Endothelial cell of umbilical vein (primary cell): ENCODE data around the gene AMFR. TPM values are rescaled to one million over a fixed set of nuclear protein-coding genes. Genes with fewer than 3 reads are reported as not detected.

Source experiments
- BruUV-seq: library from RNA; stranded (reverse); fragments of 400-500 nt; replicated peaks from 2 replicates; lab custom pipeline; 2021; lab: Mats Ljungman, UMichigan
- CTCF ChIA-PET: fragments of 300-600, 350-600 bp; sonication (Branson Sonifier 250); formaldehyde crosslinking; loops from one replicate; lab custom pipeline; 2021; ENCODE audit warnings: antibody characterized with exemption, inconsistent platforms; lab: Charles Lee
- POLR2A ChIA-PET: fragments of 300-600, 350-600 bp; sonication (Branson Sonifier 250); formaldehyde crosslinking; loops from one replicate; lab custom pipeline; 2021; ENCODE audit warnings: antibody characterized with exemption, inconsistent platforms; lab: Charles Lee
- DNase-seq: peaks from one replicate; pipeline ENCODE4 v3.0.0-alpha.2; 2011; ENCODE audit warnings: low read depth, low spot score
- FAIRE-seq: peaks from 2 replicates; lab custom pipeline; 2011; peaks lifted over from hg19 to GRCh38; lab: Jason Lieb, UNC
- H2AFZ ChIP-seq: 2 replicates; pipeline ENCODE4 v1.6.0; 2012; ENCODE audit warnings: low read depth, low read length, control low read depth, inconsistent platforms
- H3K27ac ChIP-seq: 2 replicates; pipeline ENCODE4 v1.5.1; 2011; ENCODE audit warnings: low read depth, mild to moderate bottlenecking, control low read depth, low read length, moderate library complexity; ENCODE audit not compliant: insufficient read depth
- H3K27me3 ChIP-seq, 2 experiments: 2 replicates each; pipeline versions ENCODE4 v1.6.0 to v1.6.1; 2011; ENCODE audit warnings: low read length in 2 of 2, mixed read lengths in 1 of 2; ENCODE audit not compliant: control insufficient read depth in 2 of 2, insufficient read depth in 2 of 2
- H3K36me3 ChIP-seq, 2 experiments: 2 replicates in 1 of 2; 3 replicates in 1 of 2; pipeline ENCODE4 v1.5.1; 2011; ENCODE audit warnings: low read length in 2 of 2, mild to moderate bottlenecking in 1 of 2, moderate library complexity in 1 of 2; ENCODE audit not compliant: control insufficient read depth in 2 of 2, insufficient read depth in 2 of 2; ENCODE audit errors: extremely low read depth in 1 of 2
- H3K4me1 ChIP-seq: 3 replicates; pipeline ENCODE4 v1.5.1; 2011; ENCODE audit warnings: mild to moderate bottlenecking, low read length; ENCODE audit not compliant: control insufficient read depth, insufficient read depth; ENCODE audit errors: extremely low read depth
- H3K4me2 ChIP-seq: 2 replicates; pipeline ENCODE4 v1.6.1; 2011; ENCODE audit warnings: low read length, control low read depth, mixed read lengths; ENCODE audit not compliant: insufficient read depth
- H3K4me3 ChIP-seq, 3 experiments: fragments of 200-600 bp in 1 of 3; sonication (generic), shearing (Covaris generic) in 1 of 3; replicated peaks in 1 of 3; 2 replicates each; pipeline ENCODE4 v1.5.1; 2011 to 2016; ENCODE audit warnings: control low read depth in 3 of 3, low read length in 3 of 3, mild to moderate bottlenecking in 2 of 3, inconsistent platforms in 1 of 3, low read depth in 1 of 3, moderate library complexity in 1 of 3; ENCODE audit not compliant: insufficient read depth in 1 of 3
- H3K79me2 ChIP-seq: 2 replicates; pipeline ENCODE4 v1.6.0; 2012; ENCODE audit warnings: low read length, inconsistent platforms; ENCODE audit not compliant: control insufficient read depth, insufficient read depth
- H3K9ac ChIP-seq: replicated peaks from 2 replicates; pipeline ENCODE3; 2011; ENCODE audit warnings: low read length, control low read depth; ENCODE audit not compliant: insufficient read depth; ENCODE audit errors: extremely low read depth
- H3K9me1 ChIP-seq: replicated peaks from 3 replicates; pipeline ENCODE4 v1.6.0; 2011; ENCODE audit warnings: mild to moderate bottlenecking, low read length; ENCODE audit not compliant: control insufficient read depth, insufficient read depth; ENCODE audit errors: extremely low read depth
- H3K9me3 ChIP-seq: replicated peaks from 2 replicates; pipeline ENCODE4 v1.5.1; 2012; ENCODE audit warnings: low read length, inconsistent platforms; ENCODE audit not compliant: control insufficient read depth, insufficient read depth
- H4K20me1 ChIP-seq: replicated peaks from 2 replicates; pipeline ENCODE3; 2011; ENCODE audit warnings: mild to moderate bottlenecking, low read length; ENCODE audit not compliant: control insufficient read depth, insufficient read depth; ENCODE audit errors: extremely low read depth
- EZH2 ChIP-seq: IDR thresholded peaks from 2 replicates; pipeline ENCODE4 v1.6.1; 2012; ENCODE audit warnings: borderline replicate concordance, low read depth, mild to moderate bottlenecking, moderate library complexity, low read length, inconsistent platforms; ENCODE audit not compliant: severe bottlenecking
- FOS ChIP-seq: IDR thresholded peaks from 2 replicates; pipeline ENCODE4 v1.6.1; 2011; ENCODE audit warnings: mild to moderate bottlenecking, low read length, moderate library complexity, borderline replicate concordance; ENCODE audit not compliant: insufficient read depth
- GATA2 ChIP-seq: IDR thresholded peaks from 2 replicates; pipeline ENCODE4 v1.7.0; 2011; ENCODE audit warnings: low read depth, mild to moderate bottlenecking, moderate library complexity, mixed read lengths, low read length; ENCODE audit not compliant: insufficient read length, insufficient read depth
- JUN ChIP-seq: IDR thresholded peaks from 2 replicates; pipeline ENCODE4 v1.6.1; 2011; ENCODE audit warnings: borderline replicate concordance, low read depth; ENCODE audit not compliant: insufficient read length, insufficient read depth
- MYC ChIP-seq: IDR thresholded peaks from one replicate; pipeline ENCODE4 v1.6.1; 2011; ENCODE audit warnings: mild to moderate bottlenecking, low read depth, low read length
- POLR2A ChIP-seq: IDR thresholded peaks from 2 replicates; pipeline ENCODE4 v1.6.1; 2012; ENCODE audit warnings: low read depth, mild to moderate bottlenecking, control low read depth, low read length
- POLR2AphosphoS5 ChIP-seq: IDR thresholded peaks from 2 replicates; pipeline ENCODE4 v1.6.1; 2012; ENCODE audit warnings: low read depth, mild to moderate bottlenecking, control low read depth, low read length, moderate library complexity; ENCODE audit not compliant: insufficient read depth
- dilution Hi-C: fragments of 300-500 bp; cut with MboI; formaldehyde crosslinking; loops from one replicate; pipeline ENCODE4 v1.15.0; 2019; ENCODE audit warnings: low sequenced_read_pairs; ENCODE audit not compliant: extremely low pct_ligation_motif_present
- intact Hi-C: fragments of 100-400 bp; cut with micrococcal nuclease; formaldehyde crosslinking; loops from one replicate; pipeline ENCODE4 v1.10.0; 2022
- polyA plus RNA-seq, 4 experiments: library from polyadenylated mRNA; depleted of rRNA in 3 of 4; stranded (reverse) in 3 of 4; unstranded in 1 of 4; fragments of >200 nt; gene quantifications; 2 replicates each; pipeline versions ENCODE4 v1.2.1 to v1.2.3, GENCODE V29; 2011 to 2012; ENCODE audit warnings: missing spikeins in 1 of 4
- total RNA-seq: library from RNA; stranded (reverse); gene quantifications from 2 replicates; pipeline ENCODE4 v1.2.3, GENCODE V29; 2021
- TF ChIP-seq, protein P1 (sequence below): IDR thresholded peaks from 2 replicates; pipeline ENCODE4 v1.6.1; 2011; ENCODE audit not compliant: insufficient read depth, insufficient read length
- TF ChIP-seq, protein P2 (sequence below), 2 donors: IDR thresholded peaks; 1 replicate in 1 of 2; 2 replicates in 1 of 2; pipeline ENCODE4 v1.5.1; 2011; ENCODE audit warnings: low read length in 2 of 2, mild to moderate bottlenecking in 2 of 2, moderate library complexity in 2 of 2, control low read depth in 1 of 2, inconsistent platforms in 1 of 2, low read depth in 1 of 2; ENCODE audit not compliant: insufficient read depth in 1 of 2; ENCODE audit errors: extremely low read depth in 1 of 2

AMFR gene
- total and polyA plus RNA-seq, 2 donors (not counting 3 experiments of a cell fraction or from before 2014, with no cell fraction given), result 66.5 to 71.7 TPM

DNA sequence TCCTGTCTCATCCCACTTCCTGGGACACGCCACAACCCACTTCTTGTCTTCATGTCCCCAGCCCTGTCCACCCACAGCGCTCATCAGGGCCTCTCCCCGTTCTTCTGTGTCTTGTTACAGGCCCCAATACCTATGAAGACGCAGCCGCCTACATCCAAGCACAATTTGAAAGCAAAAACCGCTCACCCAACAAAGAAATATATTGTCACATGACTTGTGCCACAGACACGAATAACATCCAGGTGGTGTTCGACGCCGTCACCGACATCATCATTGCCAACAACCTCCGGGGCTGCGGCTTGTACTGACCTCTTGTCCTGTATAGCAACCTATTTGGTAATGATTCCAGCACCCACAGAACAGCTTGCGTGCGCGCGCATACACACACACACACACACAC, 70.6 kb downstream of the AMFR start:
- H3K9me3 ChIP-seq, result no peaks in the 10 kb centered on the region
- dilution Hi-C loops (no loop called here), intact Hi-C loops (no loop called here)
- peaks cover 14% of the 10 kb centered on the region for H3K4me1 ChIP-seq
- H3K9ac ChIP-seq, result no peak overlapping the region
- H3K36me3 ChIP-seq, result no peaks in the 10 kb centered on the region
- H2AFZ ChIP-seq, result no peak overlapping the region
- CTCF ChIA-PET, result no interaction called here
- no TSS peak for BruUV-seq
- no peaks in the 10 kb centered on the region for H3K9me1 ChIP-seq
- no peaks in the 10 kb centered on the region for H4K20me1 ChIP-seq
- H3K4me3 ChIP-seq, result no peak overlapping the region
- POLR2A ChIA-PET, result no interaction called here
- TF ChIP-seq POLR2AphosphoS5, result no peak
- TF ChIP-seq, protein P1, sequence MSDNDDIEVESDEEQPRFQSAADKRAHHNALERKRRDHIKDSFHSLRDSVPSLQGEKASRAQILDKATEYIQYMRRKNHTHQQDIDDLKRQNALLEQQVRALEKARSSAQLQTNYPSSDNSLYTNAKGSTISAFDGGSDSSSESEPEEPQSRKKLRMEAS, result no peak
- TF ChIP-seq JUN, result no peak
- TF ChIP-seq, protein P2, sequence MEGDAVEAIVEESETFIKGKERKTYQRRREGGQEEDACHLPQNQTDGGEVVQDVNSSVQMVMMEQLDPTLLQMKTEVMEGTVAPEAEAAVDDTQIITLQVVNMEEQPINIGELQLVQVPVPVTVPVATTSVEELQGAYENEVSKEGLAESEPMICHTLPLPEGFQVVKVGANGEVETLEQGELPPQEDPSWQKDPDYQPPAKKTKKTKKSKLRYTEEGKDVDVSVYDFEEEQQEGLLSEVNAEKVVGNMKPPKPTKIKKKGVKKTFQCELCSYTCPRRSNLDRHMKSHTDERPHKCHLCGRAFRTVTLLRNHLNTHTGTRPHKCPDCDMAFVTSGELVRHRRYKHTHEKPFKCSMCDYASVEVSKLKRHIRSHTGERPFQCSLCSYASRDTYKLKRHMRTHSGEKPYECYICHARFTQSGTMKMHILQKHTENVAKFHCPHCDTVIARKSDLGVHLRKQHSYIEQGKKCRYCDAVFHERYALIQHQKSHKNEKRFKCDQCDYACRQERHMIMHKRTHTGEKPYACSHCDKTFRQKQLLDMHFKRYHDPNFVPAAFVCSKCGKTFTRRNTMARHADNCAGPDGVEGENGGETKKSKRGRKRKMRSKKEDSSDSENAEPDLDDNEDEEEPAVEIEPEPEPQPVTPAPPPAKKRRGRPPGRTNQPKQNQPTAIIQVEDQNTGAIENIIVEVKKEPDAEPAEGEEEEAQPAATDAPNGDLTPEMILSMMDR (IDR thresholded peaks at IDR 0.05; ENCODE audit: extremely low read depth in 1 of 2, insufficient read depth in 1 of 2, low read depth in 1 of 2, low read length in 2 of 2), result no peak
- no peak for TF ChIP-seq FOS
- TF ChIP-seq GATA2, result no peak
- no peak for TF ChIP-seq EZH2
- no peak for TF ChIP-seq POLR2A
- no peak for TF ChIP-seq MYC
- H3K27me3 ChIP-seq, result peaks cover 0 to 3% of the 10 kb centered on the region in 2 experiments
- no peak overlapping the region for H3K4me2 ChIP-seq
- FAIRE-seq (no peak), DNase-seq (no peak)
- no peaks in the 10 kb centered on the region for H3K79me2 ChIP-seq
- no peak overlapping the region for H3K27ac ChIP-seq
